ENCODE data around the gene KCNK2.

KCNK2 gene

GRCh38 chr1:215252164-215252563, 169.6 kb downstream of the KCNK2 start:
- H3K9me3 ChIP-seq (ENCODE audit: insufficient read depth, low read length, severe bottlenecking) = no peaks in the 10 kb centered on the region
- no peak overlapping the region for H2AFZ ChIP-seq (ENCODE audit: low read depth, low read length)
- H3K4me1 ChIP-seq (ENCODE audit: insufficient read depth, low read length) = no peaks in the 10 kb centered on the region
- H3K27me3 ChIP-seq (ENCODE audit: insufficient read depth, low read length, poor library complexity) = no peaks in the 10 kb centered on the region
- no peaks in the 10 kb centered on the region for H3K79me2 ChIP-seq (ENCODE audit: insufficient read depth, low read length)
- no peak overlapping the region for H3K27ac ChIP-seq (ENCODE audit: low read length)
- ATAC-seq (ENCODE audit: insufficient read depth, low read depth) (no peak), DNase-seq (no peak)
- H4K20me1 ChIP-seq (ENCODE audit: insufficient read depth, low read length) = no peaks in the 10 kb centered on the region
- no peak overlapping the region for H3K9ac ChIP-seq (ENCODE audit: low read depth, low read length)
- H3K4me3 ChIP-seq (ENCODE audit: low read depth in 1 of 2, low read length in 2 of 2) = no peak overlapping the region
- H3K4me2 ChIP-seq (ENCODE audit: insufficient read depth, low read length) = no peak overlapping the region
- TF ChIP-seq CTCF (IDR thresholded peaks at IDR 0.05; ENCODE audit: borderline replicate concordance, extremely low read depth, low read length, poor library complexity, severe bottlenecking) = no peak
- TF ChIP-seq EZH2 (IDR thresholded peaks at IDR 0.05; ENCODE audit: borderline replicate concordance, low read depth, low read length, severe bottlenecking) = no peak
- no peaks in the 10 kb centered on the region for H3K36me3 ChIP-seq (ENCODE audit: insufficient read depth, low read length)

- Histone ChIP-seq H3K4me2 (ENCODE audit: insufficient read depth, low read length) (no peak overlapping the region), H3K4me3 (ENCODE audit: low read depth in 1 of 2, low read length in 2 of 2) (no peak overlapping the region), H3K4me1 (ENCODE audit: insufficient read depth, low read length) (no peaks in the 10 kb centered on the region), H3K36me3 (ENCODE audit: insufficient read depth, low read length) (no peaks in the 10 kb centered on the region), H3K27me3 (ENCODE audit: insufficient read depth, low read length, poor library complexity) (no peaks in the 10 kb centered on the region), H3K9me3 (ENCODE audit: insufficient read depth, low read length, severe bottlenecking) (no peaks in the 10 kb centered on the region), H2AFZ (ENCODE audit: low read depth, low read length) (no peak overlapping the region), H4K20me1 (ENCODE audit: insufficient read depth, low read length) (no peaks in the 10 kb centered on the region), H3K9ac (ENCODE audit: low read depth, low read length) (no peak overlapping the region), H3K79me2 (ENCODE audit: insufficient read depth, low read length) (no peaks in the 10 kb centered on the region), H3K27ac (ENCODE audit: low read length) (no peak overlapping the region)
- TF ChIP-seq EZH2 (IDR thresholded peaks at IDR 0.05; ENCODE audit: borderline replicate concordance, low read depth, low read length, severe bottlenecking) (no peak), CTCF (IDR thresholded peaks at IDR 0.05; ENCODE audit: borderline replicate concordance, extremely low read depth, low read length, poor library complexity, severe bottlenecking) (no peak)
- ATAC-seq (ENCODE audit: insufficient read depth, low read depth) (no peak), DNase-seq (no peak)
Measured at GRCh38 chr1:215256936-215257679, 174.6 kb downstream of the KCNK2 start.

- H3K4me3 ChIP-seq (ENCODE audit: low read depth in 1 of 2, low read length in 2 of 2) = no peak overlapping the region
- H2AFZ ChIP-seq (ENCODE audit: low read depth, low read length) = no peak overlapping the region
- ATAC-seq (ENCODE audit: insufficient read depth, low read depth) (no peak), DNase-seq (no peak)
- H3K4me1 ChIP-seq (ENCODE audit: insufficient read depth, low read length) = no peaks in the 10 kb centered on the region
- no peaks in the 10 kb centered on the region for H3K79me2 ChIP-seq (ENCODE audit: insufficient read depth, low read length)
- no peak for TF ChIP-seq CTCF (IDR thresholded peaks at IDR 0.05; ENCODE audit: borderline replicate concordance, extremely low read depth, low read length, poor library complexity, severe bottlenecking)
- no peak for TF ChIP-seq EZH2 (IDR thresholded peaks at IDR 0.05; ENCODE audit: borderline replicate concordance, low read depth, low read length, severe bottlenecking)
- H4K20me1 ChIP-seq (ENCODE audit: insufficient read depth, low read length) = no peaks in the 10 kb centered on the region
- H3K4me2 ChIP-seq (ENCODE audit: insufficient read depth, low read length) = no peak overlapping the region
- no peak overlapping the region for H3K9ac ChIP-seq (ENCODE audit: low read depth, low read length)
- no peak overlapping the region for H3K27ac ChIP-seq (ENCODE audit: low read length)
- H3K9me3 ChIP-seq (ENCODE audit: insufficient read depth, low read length, severe bottlenecking) = no peaks in the 10 kb centered on the region
- H3K36me3 ChIP-seq (ENCODE audit: insufficient read depth, low read length) = no peaks in the 10 kb centered on the region
- no peaks in the 10 kb centered on the region for H3K27me3 ChIP-seq (ENCODE audit: insufficient read depth, low read length, poor library complexity)
Measured at GRCh38 chr1:215260711-215261110, 178.2 kb downstream of the KCNK2 start.
